Pancreas (tissue), 10 donors: Measurements from ENCODE around the gene MYOG. TPM values are rescaled to one million over a fixed set of nuclear protein-coding genes. Genes with fewer than 3 reads are reported as not detected.

ENCODE experiments used
- ATAC-seq, 4 donors: fragments of 200-7000 bp; cut with Tn5 transposase; one replicate each; pipeline versions ENCODE4 v1.8.0 to v1.9.1; 2020; ENCODE audit warnings: mild to moderate bottlenecking in 4 of 4, moderate library complexity in 4 of 4
- DNase-seq, 6 donors: peaks; one replicate each; pipeline ENCODE4 v3.0.0-alpha.2; 2020
- FAIRE-seq: peaks from 2 replicates; lab custom pipeline; 2012; peaks lifted over from hg19 to GRCh38; lab: Jason Lieb, UNC
- H3K27ac ChIP-seq, 4 donors: fragments of 200-600 bp; sonication (generic); 1 replicate in 3 of 4; 2 replicates in 1 of 4; pipeline versions ENCODE4 v1.5.0 to v1.8.0; 2020
- H3K27me3 ChIP-seq, 4 donors: fragments of 200-600 bp; one replicate each; pipeline ENCODE4 v1.8.0; 2021
- H3K36me3 ChIP-seq, 3 donors: fragments of 200-600 bp; sonication (generic) in 1 of 3; one replicate each; pipeline versions ENCODE4 v1.5.0 to v1.8.0; 2020 to 2021
- H3K4me1 ChIP-seq, 3 donors: fragments of 200-600 bp; one replicate each; pipeline ENCODE4 v1.8.0; 2021
- H3K4me3 ChIP-seq, 4 donors: fragments of 200-600 bp; sonication (generic) in 2 of 4; one replicate each; pipeline versions ENCODE4 v1.5.0 to v1.8.0; 2020 to 2021
- H3K9me3 ChIP-seq, 4 donors: fragments of 200-600 bp; one replicate each; pipeline ENCODE4 v1.8.0; 2021
- CTCF ChIP-seq, 4 donors: fragments of 200-600 bp; sonication (generic) in 3 of 4; IDR thresholded peaks; one replicate each; pipeline versions ENCODE4 v1.5.0 to v1.8.0; 2021; ENCODE audit warnings: antibody characterized with exemption in 4 of 4
- WGBS, 2 donors: extraction: QIAGEN DNeasy Blood & Tissue Kit; methylation state at CpG; one replicate each; pipeline ENCODE4 v1.1.7; 2013; 5-methylcytosine and 5-hydroxymethylcytosine counted together
- intact Hi-C, 3 donors: fragments of 100-400 bp; cut with DNase I; formaldehyde crosslinking; loops; one replicate each; pipeline versions ENCODE4 v1.11.1 to v1.14.2; 2022
- polyA plus RNA-seq, 2 donors: library from polyadenylated mRNA; stranded (reverse); fragments of 200-250 nt; gene quantifications; one replicate each; pipeline ENCODE4 v1.2.3, GENCODE V29; 2013
- total RNA-seq, 6 donors: library from RNA; stranded (reverse); fragmentation: NEBNext Ultra II Directional in 4 of 6; extraction: Animal tissue kit (Norgen Biotek cat#: 25700) in 4 of 6; gene quantifications; one replicate each; pipeline versions ENCODE4 v1.2.1 to v1.2.4, GENCODE V29; 2021 to 2023
- donor health status: healthy with polysubstance abuse.
- donor health status: DM: no; HTN: no; CAD: no; lungs with moderate emphysema.
- donor health status: DM: no; HTN: no; CAD: no.
- donor health status: control.
- donor health status: control.
- donor health status: Bipolar disorder and iron deficiency.
- donor health status: DM: yes; HTN: yes; CAD: no.
- donor health status: DM: no; HTN: no; CAD: no.
- donor health status: DM: no; HTN: no; CAD: no.
- donor health status: DM: yes; HTN: yes; CAD: no.

The MYOG gene
- total and polyA plus RNA-seq, 8 donors = 0.07 TPM; not detected in 7

GRCh38 chr1:203129501-203130231 is 43.9 kb upstream of the MYOG start:
- FAIRE-seq = no peak
- no peak for TF ChIP-seq CTCF (IDR thresholded peaks at IDR 0.05)
- WGBS, 2 donors = 29 to 30% methylated on average over 7 of the region's 7 CpGs
- DNase-seq = peak; percentile 58 to 92 (median 79)
- no peaks in the 10 kb centered on the region for H3K9me3 ChIP-seq
- peaks cover 11 to 14% (median 11%) of the 10 kb centered on the region in 3 donors for H3K4me1 ChIP-seq
- H3K27me3 ChIP-seq = no peaks in the 10 kb centered on the region
- peak overlapping the region; percentile 22 to 75 (median 62) for H3K27ac ChIP-seq
- ATAC-seq = peak; percentile 36 to 55 (median 50)
- intact Hi-C loops = no loop called here
- H3K4me3 ChIP-seq = peak overlapping the region in 3 of 4 donors; percentile 35 to 48 (median 38)
- no peaks in the 10 kb centered on the region for H3K36me3 ChIP-seq

- FAIRE-seq = no peak
These were observed 43.1 kb upstream of the MYOG start for GRCh38 chr1:203128716-203129500.

GRCh38 chr1:203128431-203128715 is 42.6 kb upstream of the MYOG start:
- FAIRE-seq (no peak), DNase-seq (peak in 1 of 6 donors; percentile 13), ATAC-seq (no peak)
- Histone ChIP-seq H3K36me3 (no peaks in the 10 kb centered on the region), H3K27me3 (no peaks in the 10 kb centered on the region), H3K27ac (peak overlapping the region; percentile 23 to 75 (median 56)), H3K4me3 (peak overlapping the region; percentile 26 to 48 (median 36)), H3K9me3 (no peaks in the 10 kb centered on the region), H3K4me1 (peaks cover 8 to 11% (median 8%) of the 10 kb centered on the region in 3 donors)
- TF ChIP-seq CTCF (IDR thresholded peaks at IDR 0.05) = no peak
- WGBS, 2 donors = 10 to 15% methylated on average over 7 of the region's 7 CpGs
- intact Hi-C loops = no loop called here

More at GRCh38 chr1:203128716-203129500, 43.1 kb upstream of the MYOG start:
- peak in 1 of 4 donors; percentile 4 for ATAC-seq
- Histone ChIP-seq H3K4me1 (peaks cover 8 to 11% (median 8%) of the 10 kb centered on the region in 3 donors), H3K27me3 (no peaks in the 10 kb centered on the region), H3K4me3 (peak overlapping the region; percentile 26 to 48 (median 36)), H3K9me3 (no peaks in the 10 kb centered on the region), H3K36me3 (no peaks in the 10 kb centered on the region), H3K27ac (peak overlapping the region; percentile 43 to 75 (median 62))
- DNase-seq = peak in 3 of 6 donors; percentile 12 to 55 (median 15)
- TF ChIP-seq CTCF (IDR thresholded peaks at IDR 0.05) = no peak
- 63 to 68% methylated on average over 27 to 29 of the region's 29 CpGs for WGBS, 2 donors
- intact Hi-C loops = no loop called here

GRCh38 chr1:203127666-203128430 is 42.0 kb upstream of the MYOG start, which contains the start of gene ADORA1:
TSS of gene ADORA1 (plus strand) at chr1:203127726. CDS start at chr1:203128842, 1,116 bp downstream.
- FAIRE-seq = no peak
- Histone ChIP-seq H3K9me3 (no peaks in the 10 kb centered on the region), H3K4me1 (peaks cover 8 to 11% (median 8%) of the 10 kb centered on the region in 3 donors), H3K27me3 (no peaks in the 10 kb centered on the region), H3K27ac (peak within 1 kb of the TSS; percentile 23 to 75 (median 56)), H3K4me3 (peak within 1 kb of the TSS; percentile 26 to 48 (median 36)), H3K36me3 (no peaks in the 10 kb centered on the region)
- 0 to 1% methylated on average over 47 to 51 of the region's 51 CpGs for WGBS, 2 donors
- peak; percentile 63 to 91 (median 76) for DNase-seq
- TF ChIP-seq CTCF (IDR thresholded peaks at IDR 0.05) = no peak
- peak; percentile 87 to 91 (median 88) for ATAC-seq
- intact Hi-C loops = no loop called here
